Measurements from ENCODE around the gene GDE1. TPM values are rescaled to one million over a fixed set of nuclear protein-coding genes. Genes with fewer than 3 reads are reported as not detected.

GDE1 gene
- total and polyA plus RNA-seq, 5 experiments from 2014 or later, result 20.9 to 27.4 (median 25.4) TPM

DNA sequence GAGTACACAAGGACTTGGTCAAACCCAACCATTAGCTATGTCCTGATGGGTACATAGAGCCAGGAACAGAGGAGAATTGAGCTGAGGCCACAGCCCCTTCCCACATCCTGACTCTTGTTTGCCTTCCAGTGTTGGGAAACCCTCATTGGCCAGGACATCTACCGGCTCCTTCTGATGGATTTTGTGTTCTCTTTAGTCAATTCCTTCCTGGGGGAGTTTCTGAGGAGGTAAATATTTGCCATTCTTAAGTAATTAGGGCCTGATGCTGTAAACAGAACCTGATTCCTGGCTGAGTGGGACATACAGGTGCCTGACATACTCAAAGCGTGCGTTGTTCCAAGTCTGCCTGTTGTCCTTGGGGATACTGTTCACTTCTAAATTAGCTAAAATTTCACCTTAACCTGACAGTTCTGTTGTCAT, 42.6 kb downstream of the GDE1 start:
- H3K9me3 Mint-ChIP-seq, result peaks cover 0 to 2% (median 0%) of the 10 kb centered on the region in 9 donors
- no peaks in the 10 kb centered on the region for H3K4me1 Mint-ChIP-seq
- POLR2A ChIA-PET, result no interaction called here
- ATAC-seq (no peak), DNase-seq (no peak)
- peaks cover 3 to 16% (median 10%) of the 10 kb centered on the region in 5 donors for H3K27me3 Mint-ChIP-seq
- no peak overlapping the region for H3K27ac Mint-ChIP-seq
- H3K4me3 Mint-ChIP-seq, result no peak overlapping the region
- H3K36me3 Mint-ChIP-seq, result no peaks in the 10 kb centered on the region

DNA sequence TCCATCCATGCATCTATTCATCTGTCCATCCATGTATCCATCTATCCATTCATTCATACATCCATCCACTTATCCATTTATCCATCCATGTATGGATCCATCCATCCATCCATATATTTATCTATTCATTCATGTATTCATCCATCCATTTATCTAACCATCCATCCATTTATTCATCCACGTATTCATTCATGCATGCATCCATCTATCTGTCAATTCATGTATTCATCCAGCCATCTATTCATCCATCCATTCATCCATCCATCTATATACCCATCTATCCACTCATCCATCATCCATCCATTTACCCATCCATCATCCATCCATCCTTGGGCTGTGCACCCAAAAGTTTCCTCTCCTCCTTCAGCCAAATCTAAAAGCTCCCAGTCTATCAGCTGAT, 43.4 kb downstream of the GDE1 start:
- no peak overlapping the region for H3K4me3 Mint-ChIP-seq
- H3K27me3 Mint-ChIP-seq, result peaks cover 3 to 16% (median 10%) of the 10 kb centered on the region in 5 donors
- no peaks in the 10 kb centered on the region for H3K4me1 Mint-ChIP-seq
- H3K27ac Mint-ChIP-seq, result no peak overlapping the region
- POLR2A ChIA-PET, result no interaction called here
- DNase-seq (no peak), ATAC-seq (no peak)
- no peaks in the 10 kb centered on the region for H3K36me3 Mint-ChIP-seq
- H3K9me3 Mint-ChIP-seq, result peaks cover 0 to 2% (median 0%) of the 10 kb centered on the region in 9 donors

DNA sequence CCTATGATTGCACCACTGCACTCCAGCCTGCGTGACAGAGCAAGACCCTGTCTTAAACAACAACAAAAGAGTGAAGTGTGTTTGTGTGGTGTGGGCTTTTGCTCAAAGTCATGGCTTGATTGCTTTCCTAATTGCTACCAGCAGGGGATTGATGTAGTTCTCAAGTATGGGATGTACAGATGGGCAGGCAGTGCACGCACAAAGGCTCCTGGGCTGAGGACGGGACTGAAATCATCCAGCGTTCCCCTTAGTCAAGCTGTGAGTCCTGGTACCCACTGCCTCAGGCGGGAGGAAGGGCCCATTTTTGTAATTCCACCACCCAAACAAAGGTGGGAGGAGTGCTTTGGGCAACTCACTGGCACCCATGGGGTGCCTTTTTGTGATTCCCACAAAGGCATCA, 47.3 kb downstream of the GDE1 start:
- ATAC-seq (no peak), DNase-seq (no peak)
- no peaks in the 10 kb centered on the region for H3K36me3 Mint-ChIP-seq
- POLR2A ChIA-PET, result no interaction called here
- no peak overlapping the region for H3K4me3 Mint-ChIP-seq
- H3K27me3 Mint-ChIP-seq, result peaks cover 3 to 19% (median 10%) of the 10 kb centered on the region in 5 donors
- no peaks in the 10 kb centered on the region for H3K9me3 Mint-ChIP-seq
- H3K27ac Mint-ChIP-seq, result no peak overlapping the region
- H3K4me1 Mint-ChIP-seq, result no peaks in the 10 kb centered on the region

DNA sequence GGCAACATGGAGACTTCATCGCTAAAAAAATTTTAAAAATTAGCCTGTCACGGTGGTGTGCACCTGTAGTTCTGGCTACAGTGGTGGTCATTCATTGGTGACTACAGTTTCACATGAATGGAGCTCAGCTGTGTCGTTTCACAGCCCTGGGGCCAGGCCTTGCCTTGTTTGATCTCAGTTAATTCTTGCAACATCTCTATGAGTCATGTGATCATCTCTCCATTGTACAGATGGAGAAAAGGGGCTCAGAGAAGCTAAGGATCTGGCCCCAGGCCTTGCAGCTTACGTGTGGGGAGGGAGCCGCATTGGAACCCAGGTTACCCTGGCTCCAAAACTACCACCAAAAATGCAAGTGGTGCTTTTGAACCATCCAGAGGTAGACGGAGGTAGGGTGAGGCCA, 49.4 kb downstream of the GDE1 start:
- DNase-seq (no peak), ATAC-seq (no peak)
- POLR2A ChIA-PET, result no interaction called here
- H3K4me1 Mint-ChIP-seq, result no peaks in the 10 kb centered on the region
- no peak overlapping the region for H3K27ac Mint-ChIP-seq
- H3K36me3 Mint-ChIP-seq, result no peaks in the 10 kb centered on the region
- H3K9me3 Mint-ChIP-seq, result no peaks in the 10 kb centered on the region
- peaks cover 0 to 12% (median 6%) of the 10 kb centered on the region in 5 donors for H3K27me3 Mint-ChIP-seq
- no peak overlapping the region for H3K4me3 Mint-ChIP-seq

- Mint-ChIP-seq H3K9me3 (no peaks in the 10 kb centered on the region), H3K27me3 (peaks cover 0 to 9% (median 0%) of the 10 kb centered on the region in 5 donors), H3K4me1 (no peaks in the 10 kb centered on the region), H3K4me3 (no peak overlapping the region), H3K36me3 (no peaks in the 10 kb centered on the region), H3K27ac (no peak overlapping the region)
- POLR2A ChIA-PET, result no interaction called here
- ATAC-seq, result no peak
- DNase-seq, result no peak
These were observed 53.6 kb downstream of the GDE1 start for GRCh38 chr16:19468300-19468699.

DNA sequence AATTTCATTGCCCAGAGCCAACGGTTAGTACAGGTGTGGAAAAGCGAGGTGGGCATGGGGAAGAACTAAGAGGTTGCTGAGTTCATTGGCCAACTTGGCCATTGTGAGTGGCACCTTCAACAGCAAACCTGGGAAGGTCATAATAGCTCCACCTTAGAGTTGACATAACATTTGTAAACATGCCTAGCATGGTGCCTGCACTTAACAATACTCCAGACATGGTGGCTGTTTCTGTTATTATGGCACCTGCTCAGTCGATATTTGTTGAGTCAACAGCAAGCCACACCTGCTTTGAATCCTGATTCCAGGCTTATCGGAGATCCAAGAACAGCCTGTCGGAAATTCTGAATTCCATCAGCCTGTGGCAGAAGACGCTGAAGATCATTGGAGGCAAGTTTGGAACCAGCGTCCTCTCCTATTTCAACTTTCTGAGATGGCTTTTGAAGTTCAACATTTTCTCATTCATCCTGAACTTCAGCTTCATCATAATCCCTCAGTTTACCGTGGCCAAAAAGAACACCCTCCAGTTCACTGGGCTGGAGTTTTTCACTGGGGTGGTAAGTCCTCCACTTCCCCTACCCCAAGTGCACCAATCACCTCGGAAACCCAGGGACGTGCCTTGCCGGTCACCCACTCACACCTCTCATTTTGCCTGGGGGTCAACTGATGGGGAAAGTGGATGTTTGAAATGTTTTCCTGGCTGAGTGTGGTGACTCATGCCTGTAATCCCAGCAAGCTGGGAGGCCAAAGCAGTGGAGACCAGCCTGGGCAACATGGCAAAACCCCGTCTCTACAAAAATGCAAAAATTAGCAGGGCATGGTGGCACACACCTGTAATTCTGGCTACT, 58.2 kb downstream of the GDE1 start:
- ATAC-seq (no peak), DNase-seq (no peak)
- Mint-ChIP-seq H3K4me3 (no peak overlapping the region), H3K27ac (no peak overlapping the region), H3K36me3 (no peaks in the 10 kb centered on the region), H3K9me3 (no peaks in the 10 kb centered on the region), H3K4me1 (no peaks in the 10 kb centered on the region), H3K27me3 (peaks cover 0 to 12% (median 7%) of the 10 kb centered on the region in 5 donors)
- POLR2A ChIA-PET, result no interaction called here

GRCh38 chr16:19460397-19460796, 61.5 kb downstream of the GDE1 start:
- H3K9me3 Mint-ChIP-seq, result no peaks in the 10 kb centered on the region
- POLR2A ChIA-PET, result no interaction called here
- H3K27me3 Mint-ChIP-seq, result peaks cover 1 to 11% (median 6%) of the 10 kb centered on the region in 5 donors
- no peak overlapping the region for H3K27ac Mint-ChIP-seq
- H3K4me3 Mint-ChIP-seq, result no peak overlapping the region
- no peaks in the 10 kb centered on the region for H3K36me3 Mint-ChIP-seq
- no peak for ATAC-seq
- H3K4me1 Mint-ChIP-seq, result peaks cover 0 to 2% (median 0%) of the 10 kb centered on the region in 4 donors
- DNase-seq, result no peak

- no peak for ATAC-seq
- H3K27me3 Mint-ChIP-seq, result peaks cover 1 to 11% (median 6%) of the 10 kb centered on the region in 5 donors
- no peak for DNase-seq
- peaks cover 0 to 2% (median 0%) of the 10 kb centered on the region in 4 donors for H3K4me1 Mint-ChIP-seq
- H3K27ac Mint-ChIP-seq, result peak overlapping the region in 1 of 10 donors; percentile 17
- no peak overlapping the region for H3K4me3 Mint-ChIP-seq
- POLR2A ChIA-PET, result no interaction called here
- no peaks in the 10 kb centered on the region for H3K36me3 Mint-ChIP-seq
- H3K9me3 Mint-ChIP-seq, result no peaks in the 10 kb centered on the region
These were observed 63.0 kb downstream of the GDE1 start for GRCh38 chr16:19458722-19459379.

Other genes starting within 250 kb of the GDE1 start
- gene CLEC19A, start 236.4 kb downstream of the GDE1 start, total RNA-seq, result not detected
- gene CLEC19A, start 236.4 kb downstream of the GDE1 start, polyA plus RNA-seq, result not detected
- gene TMC5, start 104.2 kb downstream of the GDE1 start, total RNA-seq, result not detected
- gene TMC5, start 104.2 kb downstream of the GDE1 start, polyA plus RNA-seq, result not detected
- gene CCP110, start 1.8 kb upstream of the GDE1 start, total RNA-seq, result 10 to 100 TPM; 17.4 to 20.5 TPM
- gene CCP110, start 1.8 kb upstream of the GDE1 start, polyA plus RNA-seq, result 10 to 100 TPM in 1 of 3 donors, 1 to 10 TPM in 2; 7.5 to 11.3 (median 8.2) TPM
- 10 to 100 TPM; 45.6 to 47.8 TPM for gene VPS35L, start 33.6 kb upstream of the GDE1 start, total RNA-seq
- gene VPS35L, start 33.6 kb upstream of the GDE1 start, polyA plus RNA-seq, result 10 to 100 TPM; 41.6 to 53.7 (median 44.6) TPM
- 10 to 100 TPM; 14.4 to 14.5 TPM for gene KNOP1, start 196.1 kb upstream of the GDE1 start, total RNA-seq
- 10 to 100 TPM in 1 of 3 donors, 1 to 10 TPM in 2; 4.7 to 10.8 (median 7.2) TPM for gene KNOP1, start 196.1 kb upstream of the GDE1 start, polyA plus RNA-seq
- 1 to 10 TPM; 2.0 to 2.3 TPM for gene IQCK, start 196.2 kb upstream of the GDE1 start, total RNA-seq
- gene IQCK, start 196.2 kb upstream of the GDE1 start, polyA plus RNA-seq, result 1 to 10 TPM; 1.7 to 3.1 (median 2.5) TPM

Data from naive thymus-derived CD8-positive, alpha-beta T cell (primary cell).